OCI-LY1 (cell line): ENCODE data around the gene SNRPA1.

Source experiments
- H2AFZ ChIP-seq: fragments of 200-600 bp; sonication (generic), shearing (Covaris generic); 2 replicates; pipeline ENCODE4 v1.6.0; 2014; ENCODE audit warnings: antibody characterized with exemption, mild to moderate bottlenecking, low read length
- H3F3A ChIP-seq: fragments of 200-600 bp; sonication (generic), shearing (Covaris generic); 2 replicates; pipeline ENCODE4 v1.6.0; 2014; ENCODE audit warnings: mild to moderate bottlenecking, antibody characterized with exemption, low read length, moderate library complexity; ENCODE audit not compliant: insufficient read depth
- H3K27ac ChIP-seq: fragments of 200-600 bp; sonication (generic); 2 replicates; pipeline ENCODE4 v1.5.1; 2014; ENCODE audit warnings: low read length, mixed run types, mild to moderate bottlenecking, low read depth; ENCODE audit not compliant: poor library complexity, severe bottlenecking
- H3K27me3 ChIP-seq: fragments of 200-600 bp; sonication (generic); 2 replicates; pipeline ENCODE4 v1.6.0; 2014; ENCODE audit warnings: antibody characterized with exemption, mild to moderate bottlenecking, low read length, moderate library complexity; ENCODE audit not compliant: insufficient read depth
- H3K36me3 ChIP-seq: fragments of 200-600 bp; sonication (generic); 2 replicates; pipeline ENCODE4 v1.6.1; 2014; ENCODE audit warnings: mild to moderate bottlenecking, antibody characterized with exemption, low read length, moderate library complexity, mixed read lengths; ENCODE audit not compliant: insufficient read depth
- H3K4me1 ChIP-seq: fragments of 200-600 bp; sonication (generic); 2 replicates; pipeline ENCODE4 v1.5.1; 2014; ENCODE audit warnings: mild to moderate bottlenecking, low read length, moderate library complexity; ENCODE audit not compliant: insufficient read depth, severe bottlenecking
- H3K4me2 ChIP-seq: fragments of 200-600 bp; sonication (generic), shearing (Covaris generic); 2 replicates; pipeline ENCODE4 v1.6.1; 2014; ENCODE audit warnings: low read length
- H3K4me3 ChIP-seq: fragments of 200-600 bp; sonication (generic); 2 replicates; pipeline ENCODE4 v1.5.1; 2014; ENCODE audit warnings: low read length, low read depth, mild to moderate bottlenecking, mixed read lengths; ENCODE audit not compliant: poor library complexity, severe bottlenecking
- H3K79me2 ChIP-seq: fragments of 200-600 bp; shearing (Covaris generic); 2 replicates; pipeline ENCODE4 v1.6.1; 2016; ENCODE audit warnings: mixed run types, low read length, mixed read lengths; ENCODE audit not compliant: insufficient read depth
- H3K9ac ChIP-seq: fragments of 200-600 bp; sonication (generic), shearing (Covaris generic); 2 replicates; pipeline ENCODE4 v1.6.1; 2014; ENCODE audit warnings: mild to moderate bottlenecking, low read length, mixed read lengths
- H3K9me2 ChIP-seq: fragments of 200-600 bp; sonication (generic), shearing (Covaris generic); 2 replicates; pipeline ENCODE4 v1.6.1; 2014; ENCODE audit warnings: low read depth, mild to moderate bottlenecking, low read length, mixed read lengths
- H3K9me3 ChIP-seq: fragments of 200-600 bp; shearing (Covaris generic); 2 replicates; pipeline ENCODE4 v1.6.1; 2014; ENCODE audit warnings: low read length, mixed read lengths
- H4K20me1 ChIP-seq: fragments of 200-600 bp; sonication (generic), shearing (Covaris generic); 2 replicates; pipeline ENCODE4 v1.6.0; 2016; ENCODE audit warnings: mild to moderate bottlenecking, low read length; ENCODE audit not compliant: insufficient read depth
- EZH2 ChIP-seq: fragments of 200-600 bp; sonication (generic), shearing (Covaris generic); IDR thresholded peaks from 2 replicates; pipeline ENCODE4 v1.8.0; 2017; ENCODE audit warnings: borderline replicate concordance, mixed run types, mild to moderate bottlenecking, antibody characterized with exemption, low read length, moderate library complexity, mixed read lengths
- TF ChIP-seq, protein P1 (sequence below): fragments of 200-600 bp; sonication (generic), shearing (Covaris generic); IDR thresholded peaks from 2 replicates; pipeline ENCODE4 v1.5.1; 2017; ENCODE audit warnings: mild to moderate bottlenecking, antibody characterized with exemption, low read length, moderate library complexity, mixed read lengths

SNRPA1 gene

DNA sequence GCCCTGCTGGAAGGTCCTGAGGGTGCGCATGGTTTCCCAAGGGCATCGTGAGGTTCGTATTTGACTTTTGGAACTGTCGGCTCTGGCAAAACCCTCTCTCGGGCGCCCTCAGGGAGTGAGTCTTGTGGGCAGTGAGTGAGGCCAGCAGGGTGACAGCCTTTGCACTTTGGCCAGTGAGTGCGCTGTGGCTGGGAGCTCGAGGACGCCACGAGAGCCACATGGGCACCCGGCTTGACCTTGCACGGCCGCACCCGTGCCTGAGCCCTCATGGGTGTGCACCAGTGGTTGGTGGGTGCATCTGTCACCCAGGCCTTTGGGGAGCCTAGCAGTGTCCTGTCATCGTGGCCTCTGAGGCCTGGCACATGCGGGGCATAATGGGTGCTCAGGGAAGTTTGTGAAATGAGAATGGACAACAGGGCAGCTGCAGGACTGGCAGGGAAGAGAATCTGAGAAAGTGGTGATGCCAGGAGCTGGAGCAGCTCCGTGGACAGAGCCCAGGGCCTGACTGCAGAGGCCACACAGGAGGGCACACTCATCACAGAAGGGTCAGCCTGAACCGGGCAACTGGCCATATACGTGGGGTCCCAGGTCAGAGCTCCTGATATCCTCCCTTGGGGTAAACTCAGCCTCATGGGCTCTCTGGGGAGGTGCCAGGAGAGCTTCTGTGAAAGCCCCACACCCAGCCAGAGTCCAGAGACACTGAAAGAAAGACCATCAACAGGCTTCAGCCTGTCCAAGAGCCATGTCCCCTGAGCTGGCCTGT, 30.4 kb upstream of the SNRPA1 start:
- Histone ChIP-seq H3K79me2 (no peaks in the 10 kb centered on the region), H3K4me1 (no peaks in the 10 kb centered on the region), H4K20me1 (no peaks in the 10 kb centered on the region), H3K27ac (no peak overlapping the region), H3F3A (no peaks in the 10 kb centered on the region), H3K36me3 (no peaks in the 10 kb centered on the region), H3K9me3 (no peaks in the 10 kb centered on the region), H3K27me3 (peaks cover 9% of the 10 kb centered on the region), H2AFZ (no peak overlapping the region), H3K4me3 (no peak overlapping the region), H3K9ac (no peak overlapping the region), H3K9me2 (no peaks in the 10 kb centered on the region), H3K4me2 (no peak overlapping the region)
- no peak for TF ChIP-seq EZH2
- TF ChIP-seq, protein P1, sequence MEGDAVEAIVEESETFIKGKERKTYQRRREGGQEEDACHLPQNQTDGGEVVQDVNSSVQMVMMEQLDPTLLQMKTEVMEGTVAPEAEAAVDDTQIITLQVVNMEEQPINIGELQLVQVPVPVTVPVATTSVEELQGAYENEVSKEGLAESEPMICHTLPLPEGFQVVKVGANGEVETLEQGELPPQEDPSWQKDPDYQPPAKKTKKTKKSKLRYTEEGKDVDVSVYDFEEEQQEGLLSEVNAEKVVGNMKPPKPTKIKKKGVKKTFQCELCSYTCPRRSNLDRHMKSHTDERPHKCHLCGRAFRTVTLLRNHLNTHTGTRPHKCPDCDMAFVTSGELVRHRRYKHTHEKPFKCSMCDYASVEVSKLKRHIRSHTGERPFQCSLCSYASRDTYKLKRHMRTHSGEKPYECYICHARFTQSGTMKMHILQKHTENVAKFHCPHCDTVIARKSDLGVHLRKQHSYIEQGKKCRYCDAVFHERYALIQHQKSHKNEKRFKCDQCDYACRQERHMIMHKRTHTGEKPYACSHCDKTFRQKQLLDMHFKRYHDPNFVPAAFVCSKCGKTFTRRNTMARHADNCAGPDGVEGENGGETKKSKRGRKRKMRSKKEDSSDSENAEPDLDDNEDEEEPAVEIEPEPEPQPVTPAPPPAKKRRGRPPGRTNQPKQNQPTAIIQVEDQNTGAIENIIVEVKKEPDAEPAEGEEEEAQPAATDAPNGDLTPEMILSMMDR: no peak

DNA sequence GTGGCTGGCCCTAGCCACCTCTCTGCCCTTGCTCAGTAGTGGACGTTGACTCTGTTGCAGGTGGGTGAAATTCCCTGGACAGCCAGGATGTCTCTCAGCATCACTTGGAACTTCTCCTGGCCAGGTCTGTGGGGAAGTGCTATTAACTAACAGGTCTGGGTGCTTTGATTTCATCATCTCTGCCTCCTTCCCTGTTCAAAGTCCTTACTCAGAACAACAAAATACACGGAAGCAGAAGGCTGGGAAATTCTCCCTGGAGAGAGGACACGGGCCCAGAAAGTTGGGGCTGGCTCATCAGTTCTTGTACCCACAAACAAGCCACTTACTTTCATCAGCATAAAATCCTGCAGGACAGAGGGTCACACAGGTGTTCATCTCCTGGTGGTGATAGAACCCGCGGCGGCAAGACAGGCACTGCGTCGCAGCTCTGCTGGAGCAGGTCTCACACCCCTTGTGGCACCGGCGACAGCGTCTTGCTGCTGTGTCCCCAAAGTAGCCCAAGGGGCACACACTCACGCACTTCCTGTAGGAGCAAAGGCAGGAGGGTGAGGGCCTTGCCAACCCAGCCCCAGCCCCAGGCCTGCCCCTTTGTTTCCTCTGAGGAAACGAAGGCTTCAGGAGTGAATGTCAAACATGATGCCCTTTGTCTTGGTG, 29.6 kb upstream of the SNRPA1 start:
- Histone ChIP-seq H3F3A (no peaks in the 10 kb centered on the region), H3K27ac (no peak overlapping the region), H3K9me2 (no peaks in the 10 kb centered on the region), H3K4me1 (no peaks in the 10 kb centered on the region), H3K36me3 (no peaks in the 10 kb centered on the region), H3K27me3 (peaks cover 10% of the 10 kb centered on the region), H3K9me3 (no peaks in the 10 kb centered on the region), H4K20me1 (no peaks in the 10 kb centered on the region), H3K9ac (no peak overlapping the region), H3K79me2 (no peaks in the 10 kb centered on the region), H3K4me2 (no peak overlapping the region), H3K4me3 (no peak overlapping the region), H2AFZ (no peak overlapping the region)
- TF ChIP-seq, protein P1: no peak
- TF ChIP-seq EZH2: no peak

DNA sequence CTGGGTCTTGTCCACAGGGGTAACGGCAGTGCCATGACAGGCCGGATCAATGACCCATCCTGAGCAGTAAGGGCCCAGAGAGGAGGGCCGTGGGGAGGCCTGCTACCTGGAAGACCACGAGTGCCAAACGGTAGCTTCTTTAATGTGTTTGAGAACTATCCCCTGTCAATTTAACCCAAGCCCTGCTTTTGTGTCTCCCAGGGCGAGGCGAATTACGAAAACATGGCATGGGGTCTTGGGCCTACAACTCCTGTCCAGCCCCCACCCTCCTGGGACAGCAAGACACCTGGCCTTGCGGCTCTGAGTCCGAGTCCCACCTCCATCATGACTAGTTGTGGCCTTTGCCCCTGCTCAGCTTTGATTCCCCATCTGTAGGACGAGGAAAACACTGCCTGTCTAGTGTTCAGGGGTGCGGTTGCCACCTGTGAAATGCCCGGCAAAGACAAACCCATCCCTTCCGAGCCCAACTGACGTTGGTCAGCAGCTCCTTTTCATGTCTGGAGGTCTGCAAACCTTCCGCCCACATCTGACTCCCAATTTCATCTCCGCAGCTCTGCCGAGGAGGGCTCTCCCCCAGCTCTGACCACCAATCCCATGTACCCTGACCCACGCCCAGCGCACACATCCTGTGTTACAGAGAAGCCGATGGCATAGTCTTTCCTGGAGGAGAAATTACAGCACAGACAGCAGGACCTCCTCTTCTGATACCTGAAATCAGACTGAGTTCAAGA, 28.9 kb upstream of the SNRPA1 start:
- no peak overlapping the region for H2AFZ ChIP-seq
- peaks cover 10% of the 10 kb centered on the region for H3K27me3 ChIP-seq

More for the DNA sequence above, 28.9 kb upstream of the SNRPA1 start:
- H3K9me3 ChIP-seq: no peaks in the 10 kb centered on the region
- H3K27ac ChIP-seq: no peak overlapping the region
- no peaks in the 10 kb centered on the region for H3K9me2 ChIP-seq
- TF ChIP-seq EZH2: no peak
- TF ChIP-seq, protein P1: no peak
- no peaks in the 10 kb centered on the region for H3K36me3 ChIP-seq
- no peak overlapping the region for H3K4me3 ChIP-seq
- H4K20me1 ChIP-seq: no peaks in the 10 kb centered on the region
- H3K4me1 ChIP-seq: no peaks in the 10 kb centered on the region
- H3F3A ChIP-seq: no peaks in the 10 kb centered on the region
- no peak overlapping the region for H3K4me2 ChIP-seq
- no peaks in the 10 kb centered on the region for H3K79me2 ChIP-seq
- no peak overlapping the region for H3K9ac ChIP-seq
